Epithelial cell of proximal tubule (primary cell): ENCODE measurements around the gene ARHGEF6. TPM values are rescaled to one million over a fixed set of nuclear protein-coding genes. Genes with fewer than 3 reads are reported as not detected.
"Not testable (repeated sequence)": the region's sequence is repeated elsewhere in the genome, so short reads cannot be mapped to it uniquely, and the experiment has no call there.

Experiments used
- DNase-seq: peaks from one replicate; pipeline ENCODE4 v3.0.0-alpha.2; 2011; ENCODE audit warnings: low read depth
- H3K4me3 ChIP-seq: 2 replicates; pipeline ENCODE4 v1.5.1; 2011; ENCODE audit warnings: low read depth, mild to moderate bottlenecking, low read length
- total RNA-seq: library from RNA; depleted of rRNA; stranded (reverse); fragments of >200 nt; gene quantifications from 2 replicates; pipeline ENCODE4 v1.2.3, GENCODE V29; 2015
- TF ChIP-seq, protein P1 (sequence below): conservative IDR thresholded peaks from 2 replicates; pipeline ENCODE4 v1.5.1; 2012; ENCODE audit warnings: low read depth, mild to moderate bottlenecking, low read length

Gene ARHGEF6
- 0.36 and 0.63 TPM in 2 replicates for total RNA-seq

DNA sequence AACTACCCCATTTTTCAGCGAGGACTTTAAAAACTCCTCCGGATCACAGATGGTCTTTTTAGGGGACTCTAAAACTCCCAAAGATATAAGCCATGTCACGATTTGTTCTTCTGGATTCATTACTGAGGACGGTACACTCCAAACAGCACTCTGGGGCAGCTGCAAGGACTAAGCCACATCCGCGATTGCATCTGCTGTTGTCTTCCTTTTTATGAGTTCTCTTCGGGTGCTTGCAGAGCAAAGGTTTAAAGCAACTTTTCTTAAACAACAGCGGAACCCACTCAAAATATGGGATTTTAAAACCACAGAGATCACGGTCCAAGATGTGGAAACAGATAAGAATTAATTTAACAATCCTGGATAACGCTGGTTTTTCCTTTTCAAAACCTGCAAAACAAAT, at the start of gene ARHGEF6:
Gene ARHGEF6, minus strand, starts transcription at position 170 of the 400 bp plus-strand sequence. Its CDS starts 50 bp downstream, at position 120.
- TF ChIP-seq, protein P1, sequence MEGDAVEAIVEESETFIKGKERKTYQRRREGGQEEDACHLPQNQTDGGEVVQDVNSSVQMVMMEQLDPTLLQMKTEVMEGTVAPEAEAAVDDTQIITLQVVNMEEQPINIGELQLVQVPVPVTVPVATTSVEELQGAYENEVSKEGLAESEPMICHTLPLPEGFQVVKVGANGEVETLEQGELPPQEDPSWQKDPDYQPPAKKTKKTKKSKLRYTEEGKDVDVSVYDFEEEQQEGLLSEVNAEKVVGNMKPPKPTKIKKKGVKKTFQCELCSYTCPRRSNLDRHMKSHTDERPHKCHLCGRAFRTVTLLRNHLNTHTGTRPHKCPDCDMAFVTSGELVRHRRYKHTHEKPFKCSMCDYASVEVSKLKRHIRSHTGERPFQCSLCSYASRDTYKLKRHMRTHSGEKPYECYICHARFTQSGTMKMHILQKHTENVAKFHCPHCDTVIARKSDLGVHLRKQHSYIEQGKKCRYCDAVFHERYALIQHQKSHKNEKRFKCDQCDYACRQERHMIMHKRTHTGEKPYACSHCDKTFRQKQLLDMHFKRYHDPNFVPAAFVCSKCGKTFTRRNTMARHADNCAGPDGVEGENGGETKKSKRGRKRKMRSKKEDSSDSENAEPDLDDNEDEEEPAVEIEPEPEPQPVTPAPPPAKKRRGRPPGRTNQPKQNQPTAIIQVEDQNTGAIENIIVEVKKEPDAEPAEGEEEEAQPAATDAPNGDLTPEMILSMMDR = no peak
- DNase-seq = no peak
- H3K4me3 ChIP-seq = no peak within 1 kb of the TSS

DNA sequence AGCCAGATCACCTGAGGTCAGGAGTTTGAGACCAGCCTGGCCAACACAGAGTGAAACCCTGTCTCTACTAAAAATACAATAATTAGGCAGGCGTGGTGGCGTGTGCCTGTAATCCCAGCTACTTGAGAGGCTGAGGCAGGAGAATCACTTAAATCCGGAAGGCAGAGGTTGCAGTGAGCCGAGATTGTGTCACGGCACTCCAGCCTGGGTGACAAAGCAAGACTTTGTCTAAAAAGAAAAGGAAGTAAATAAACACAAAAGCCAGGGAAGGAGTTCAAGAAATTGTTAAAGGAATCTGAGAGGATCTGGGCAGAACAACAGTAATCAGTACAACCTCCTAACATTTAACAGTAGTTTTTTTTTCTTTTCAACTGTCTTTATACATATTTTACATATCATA, 48.7 kb upstream of the ARHGEF6 start:
- DNase-seq = no peak
- TF ChIP-seq, protein P1 = no peak
- H3K4me3 ChIP-seq = no peak overlapping the region

DNA sequence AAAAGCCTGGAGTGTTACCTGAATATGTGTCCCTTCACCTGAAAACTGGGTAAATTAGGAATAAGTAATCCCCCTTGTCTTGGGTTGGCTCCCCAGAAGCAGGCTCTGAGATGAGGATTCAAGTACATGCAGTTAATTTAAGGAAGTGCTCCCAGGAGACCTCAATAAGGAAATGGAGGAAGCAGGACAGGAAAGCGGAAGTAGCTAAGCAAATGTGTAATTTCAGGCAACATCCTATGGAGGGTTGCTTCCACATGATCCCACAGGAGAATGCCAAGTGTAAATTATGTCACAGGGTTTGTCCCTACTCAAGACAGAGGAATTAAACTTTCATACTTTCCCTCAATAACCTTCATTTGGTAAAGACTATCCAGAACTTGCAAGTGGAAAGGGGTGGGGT, 48.1 kb upstream of the ARHGEF6 start:
- no peak for DNase-seq
- TF ChIP-seq, protein P1 = no peak
- no peak overlapping the region for H3K4me3 ChIP-seq

DNA sequence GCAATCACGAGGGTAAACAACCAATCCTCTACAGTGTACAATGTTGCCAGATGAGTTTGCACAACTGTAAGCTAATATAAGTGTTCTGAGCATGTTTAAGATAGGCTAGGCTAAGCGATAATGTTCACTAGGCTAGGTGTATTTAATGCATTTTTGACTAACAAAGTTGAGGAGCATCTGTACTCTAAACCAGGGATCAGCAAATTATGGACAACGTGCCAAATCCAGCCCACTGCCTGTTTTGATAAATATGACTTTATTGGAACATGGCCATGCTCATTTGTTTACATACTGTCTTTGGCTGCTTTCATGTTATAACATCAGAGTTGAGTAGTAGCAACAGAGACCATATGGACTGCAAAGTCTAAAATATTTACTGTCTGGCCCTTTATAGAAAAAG, 46.3 kb upstream of the ARHGEF6 start:
- DNase-seq = no peak
- H3K4me3 ChIP-seq = no peak overlapping the region
- TF ChIP-seq, protein P1 = no peak

GRCh38 chrX:136825771-136826170, 45.0 kb upstream of the ARHGEF6 start:
- TF ChIP-seq, protein P1 = no peak
- H3K4me3 ChIP-seq = no peak overlapping the region
- no peak for DNase-seq

- DNase-seq = no peak
- TF ChIP-seq, protein P1 = no peak
Observed at GRCh38 chrX:136823175-136823574, 42.4 kb upstream of the ARHGEF6 start.

GRCh38 chrX:136822337-136823095, 41.8 kb upstream of the ARHGEF6 start:
- TF ChIP-seq, protein P1 = no peak
- no peak for DNase-seq
- H3K4me3 ChIP-seq = no peak overlapping the region

More at GRCh38 chrX:136823175-136823574, 42.4 kb upstream of the ARHGEF6 start:
- no peak overlapping the region for H3K4me3 ChIP-seq

- H3K4me3 ChIP-seq, DNase-seq: not testable (repeated sequence)
Observed at GRCh38 chrX:136819756-136820155, 39.0 kb upstream of the ARHGEF6 start.
